HG03064 (cell line): Measurements from ENCODE around the gene ADRA2C.

ENCODE experiments used
- ATAC-seq: cut with Tn5 transposase; IDR thresholded peaks from one replicate; pipeline ENCODE4 v1.9.1; 2021; ENCODE audit warnings: low read depth; ENCODE audit not compliant: unreplicated experiment

The ADRA2C gene

GRCh38 chr4:3775005-3775404 lies 8.8 kb downstream of the ADRA2C start:
- no peak for ATAC-seq

GRCh38 chr4:3775576-3775975 lies 9.4 kb downstream of the ADRA2C start:
- no peak for ATAC-seq

- ATAC-seq = no peak
These were observed 10.2 kb downstream of the ADRA2C start for GRCh38 chr4:3776166-3777032.

- ATAC-seq = no peak
These were observed 10.8 kb downstream of the ADRA2C start for GRCh38 chr4:3777033-3777390.

GRCh38 chr4:3777669-3778068 lies 11.5 kb downstream of the ADRA2C start:
- no peak for ATAC-seq

- no peak for ATAC-seq
These were observed 13.3 kb downstream of the ADRA2C start for GRCh38 chr4:3779509-3779908.

- ATAC-seq = no peak
These were observed 14.4 kb downstream of the ADRA2C start for GRCh38 chr4:3780347-3781171.

- no peak for ATAC-seq
These were observed 15.2 kb downstream of the ADRA2C start for GRCh38 chr4:3781193-3781886.

- no peak for ATAC-seq
These were observed 16.1 kb downstream of the ADRA2C start for GRCh38 chr4:3781997-3782930.

- ATAC-seq = no peak
These were observed 17.6 kb downstream of the ADRA2C start for GRCh38 chr4:3783693-3784306.

- ATAC-seq = no peak
These were observed 18.5 kb downstream of the ADRA2C start for GRCh38 chr4:3784454-3785291.

GRCh38 chr4:3785292-3785565 lies 19.0 kb downstream of the ADRA2C start:
- ATAC-seq = no peak

- ATAC-seq = no peak
These were observed 20.1 kb downstream of the ADRA2C start for GRCh38 chr4:3786196-3786869.

GRCh38 chr4:3787489-3788365 lies 21.5 kb downstream of the ADRA2C start:
- no peak for ATAC-seq

- no peak for ATAC-seq
These were observed 22.1 kb downstream of the ADRA2C start for GRCh38 chr4:3788366-3788660.

GRCh38 chr4:3789587-3789986 lies 23.4 kb downstream of the ADRA2C start:
- no peak for ATAC-seq

GRCh38 chr4:3790006-3790561 lies 23.9 kb downstream of the ADRA2C start:
- no peak for ATAC-seq
